ENCODE measurements around the gene GRPR. TPM values are rescaled to one million over a fixed set of nuclear protein-coding genes. Genes with fewer than 3 reads are reported as not detected.

Gene GRPR
- total and polyA plus RNA-seq, 7 donors, result 0.19 to 2.8 (median 0.83) TPM; not detected in 2

DNA sequence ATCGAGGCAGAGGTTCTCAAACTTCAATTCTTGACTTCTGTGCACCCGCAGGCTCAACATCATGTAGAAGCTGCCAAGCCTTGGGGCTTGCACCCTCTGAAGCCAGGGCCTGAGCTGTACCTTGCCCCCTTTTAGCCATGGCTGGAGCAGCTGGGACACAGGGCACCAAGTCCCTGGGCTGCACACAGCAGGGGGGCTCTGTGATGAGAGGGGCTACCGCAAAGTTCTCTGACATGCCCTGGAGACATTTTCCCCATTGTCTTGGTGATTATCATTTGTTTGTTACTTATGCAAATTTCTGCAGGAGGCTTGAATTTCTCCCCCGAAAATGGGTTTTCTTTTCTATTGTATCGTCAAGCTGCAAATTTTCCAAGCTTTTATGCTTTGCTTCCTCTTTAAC lies 39.0 kb downstream of the GRPR start:
- TF ChIP-seq POLR2AphosphoS5 (IDR thresholded peaks at IDR 0.05) (no peak), EP300 (IDR thresholded peaks at IDR 0.05) (no peak), CTCF (IDR thresholded peaks at IDR 0.05) (no peak)
- 88 to 91% methylated on average over 5 of the region's 5 CpGs for WGBS, 2 donors
- H3K36me3 ChIP-seq, result no peaks in the 10 kb centered on the region
- no peak overlapping the region for H3K4me3 ChIP-seq
- no peaks in the 10 kb centered on the region for H3K27me3 ChIP-seq
- DNase-seq, result no peak
- H3K27ac ChIP-seq, result no peak overlapping the region
- no peaks in the 10 kb centered on the region for H3K4me1 ChIP-seq
- intact Hi-C loops (cut with DNase I), result no loop called here
- H3K9me3 ChIP-seq, result no peaks in the 10 kb centered on the region

- H3K27me3 ChIP-seq, result no peaks in the 10 kb centered on the region
- H3K36me3 ChIP-seq, result no peaks in the 10 kb centered on the region
- H3K4me3 ChIP-seq, result no peak overlapping the region
- no peaks in the 10 kb centered on the region for H3K9me3 ChIP-seq
- H3K27ac ChIP-seq, result no peak overlapping the region
- TF ChIP-seq POLR2A (IDR thresholded peaks at IDR 0.05) (no peak), POLR2AphosphoS5 (IDR thresholded peaks at IDR 0.05) (no peak), EP300 (IDR thresholded peaks at IDR 0.05) (no peak), CTCF (IDR thresholded peaks at IDR 0.05) (no peak)
- intact Hi-C loops (cut with DNase I), result no loop called here
- DNase-seq, result no peak
- H3K4me1 ChIP-seq, result no peaks in the 10 kb centered on the region
- 59 to 89% methylated on average over 3 of the region's 3 CpGs for WGBS, 2 donors
Observed at GRCh38 chrX:16164748-16165147, 41.4 kb downstream of the GRPR start.

GRCh38 chrX:16167181-16167580 lies 43.8 kb downstream of the GRPR start, which contains the start of gene MAGEB17:
Gene MAGEB17 (plus strand): TSS chrX:16167481. CDS start chrX:16170383, 2,902 bp downstream.
- WGBS, 2 donors, result 69 to 86% methylated on average over 5 of the region's 5 CpGs
- Histone ChIP-seq H3K4me3 (no peak within 1 kb of the TSS), H3K36me3 (no peaks in the 10 kb centered on the region), H3K27me3 (no peaks in the 10 kb centered on the region), H3K27ac (no peak within 1 kb of the TSS), H3K4me1 (no peaks in the 10 kb centered on the region), H3K9me3 (no peaks in the 10 kb centered on the region)
- TF ChIP-seq CTCF (IDR thresholded peaks at IDR 0.05) (no peak), POLR2A (IDR thresholded peaks at IDR 0.05) (no peak), POLR2AphosphoS5 (IDR thresholded peaks at IDR 0.05) (no peak), EP300 (IDR thresholded peaks at IDR 0.05) (no peak)
- intact Hi-C loops (cut with DNase I), result no loop called here
- no peak for DNase-seq

GRCh38 chrX:16171039-16171438 lies 47.7 kb downstream of the GRPR start:
- intact Hi-C loops (cut with DNase I), result no loop called here
- Histone ChIP-seq H3K36me3 (no peaks in the 10 kb centered on the region), H3K4me1 (no peaks in the 10 kb centered on the region), H3K9me3 (no peaks in the 10 kb centered on the region), H3K27me3 (no peaks in the 10 kb centered on the region), H3K27ac (no peak overlapping the region), H3K4me3 (no peak overlapping the region)
- WGBS, 2 donors, result 94 to 95% methylated on average over 9 of the region's 9 CpGs
- TF ChIP-seq POLR2AphosphoS5 (IDR thresholded peaks at IDR 0.05) (no peak), POLR2A (IDR thresholded peaks at IDR 0.05) (no peak), EP300 (IDR thresholded peaks at IDR 0.05) (no peak), CTCF (IDR thresholded peaks at IDR 0.05) (no peak)
- no peak for DNase-seq

- WGBS, 2 donors, result 86 to 93% methylated on average over 4 of the region's 4 CpGs
- TF ChIP-seq EP300 (IDR thresholded peaks at IDR 0.05) (no peak), POLR2AphosphoS5 (IDR thresholded peaks at IDR 0.05) (no peak), POLR2A (IDR thresholded peaks at IDR 0.05) (no peak), CTCF (IDR thresholded peaks at IDR 0.05) (no peak)
Observed at GRCh38 chrX:16171944-16172343, 48.6 kb downstream of the GRPR start.

More at GRCh38 chrX:16171944-16172343, 48.6 kb downstream of the GRPR start:
- no peaks in the 10 kb centered on the region for H3K36me3 ChIP-seq
- H3K27ac ChIP-seq, result no peak overlapping the region
- intact Hi-C loops (cut with DNase I), result no loop called here
- no peak for DNase-seq
- no peak overlapping the region for H3K4me3 ChIP-seq
- no peaks in the 10 kb centered on the region for H3K27me3 ChIP-seq
- H3K9me3 ChIP-seq, result no peaks in the 10 kb centered on the region
- H3K4me1 ChIP-seq, result no peaks in the 10 kb centered on the region
